OCI-LY7 (cell line): ENCODE results near the gene TPCN1. TPM values are rescaled to one million over a fixed set of nuclear protein-coding genes. Genes with fewer than 3 reads are reported as not detected.

Experiments
- BruUV-seq: library from RNA; stranded (reverse); fragments of 400-500 nt; replicated peaks from 2 replicates; lab custom pipeline; 2021; lab: Mats Ljungman, UMichigan
- CTCF ChIA-PET: fragments of 300-600 bp; sonication (Branson Sonifier 250); formaldehyde crosslinking; loops from one replicate; lab custom pipeline; 2022; ENCODE audit warnings: antibody characterized with exemption; ENCODE audit not compliant: unreplicated experiment; lab: Charles Lee
- POLR2A ChIA-PET: fragments of 300-600 bp; sonication (Branson Sonifier 250); formaldehyde crosslinking; loops from one replicate; lab custom pipeline; 2022; ENCODE audit warnings: antibody characterized with exemption; lab: Charles Lee
- DNase-seq: peaks from one replicate; pipeline ENCODE4 v3.0.0-alpha.2; 2015; ENCODE audit warnings: low spot score
- H2AFZ ChIP-seq: fragments of 200-600 bp; sonication (generic), shearing (Covaris generic); 2 replicates; pipeline ENCODE4 v1.6.1; 2014; ENCODE audit warnings: mild to moderate bottlenecking, antibody characterized with exemption, low read length, moderate library complexity
- H3K27ac ChIP-seq: fragments of 200-600 bp; sonication (generic); 2 replicates; pipeline ENCODE4 v1.5.1; 2014; ENCODE audit warnings: mixed run types, low read depth, mild to moderate bottlenecking, moderate library complexity, low read length, inconsistent platforms; ENCODE audit not compliant: poor library complexity, severe bottlenecking
- H3K36me3 ChIP-seq: fragments of 200-600 bp; sonication (generic); 2 replicates; pipeline ENCODE4 v1.6.1; 2014; ENCODE audit warnings: mild to moderate bottlenecking, antibody characterized with exemption, low read length, moderate library complexity, mixed read lengths; ENCODE audit not compliant: insufficient read depth
- H3K4me1 ChIP-seq: fragments of 200-600 bp; sonication (generic); 2 replicates; pipeline ENCODE4 v1.5.1; 2014; ENCODE audit warnings: mild to moderate bottlenecking, low read length; ENCODE audit not compliant: insufficient read depth, poor library complexity, severe bottlenecking
- H3K4me2 ChIP-seq: fragments of 200-600 bp; sonication (generic); 2 replicates; pipeline ENCODE4 v1.6.1; 2014; ENCODE audit warnings: mild to moderate bottlenecking, low read length
- H3K4me3 ChIP-seq: fragments of 200-600 bp; sonication (generic); 2 replicates; pipeline ENCODE4 v1.5.1; 2014; ENCODE audit warnings: mild to moderate bottlenecking, low read depth, low read length; ENCODE audit not compliant: poor library complexity, severe bottlenecking
- H3K79me2 ChIP-seq: fragments of 200-600 bp; sonication (generic); 2 replicates; pipeline ENCODE4 v1.6.1; 2016; ENCODE audit warnings: low read depth, mild to moderate bottlenecking, low read length, moderate library complexity, mixed read lengths; ENCODE audit not compliant: insufficient read depth
- H3K9me2 ChIP-seq: fragments of 200-600 bp; sonication (generic); 2 replicates; pipeline ENCODE4 v1.6.1; 2016; ENCODE audit warnings: mild to moderate bottlenecking, low read length, mixed read lengths; ENCODE audit not compliant: insufficient read depth
- H3K9me3 ChIP-seq: fragments of 200-600 bp; sonication (generic); 2 replicates; pipeline ENCODE4 v1.6.1; 2014; ENCODE audit warnings: mild to moderate bottlenecking, mixed run types, low read length, mixed read lengths
- H4K20me1 ChIP-seq: fragments of 200-600 bp; sonication (generic); 2 replicates; pipeline ENCODE4 v1.6.1; 2014; ENCODE audit warnings: mild to moderate bottlenecking, antibody characterized with exemption, low read length, moderate library complexity, mixed read lengths; ENCODE audit not compliant: insufficient read depth
- CTCF ChIP-seq: fragments of 200-600 bp; sonication (generic); conservative IDR thresholded peaks from 2 replicates; pipeline ENCODE4 v1.5.1; 2014; ENCODE audit warnings: mild to moderate bottlenecking, antibody characterized with exemption, low read length, moderate library complexity, mixed read lengths
- EZH2phosphoT487 ChIP-seq: fragments of 200-600 bp; sonication (generic); IDR thresholded peaks from 2 replicates; pipeline ENCODE4 v1.6.1; 2018; ENCODE audit warnings: low read depth, borderline replicate concordance, mild to moderate bottlenecking, mixed run types, antibody characterized with exemption, low read length, moderate library complexity, mixed read lengths
- intact Hi-C: fragments of 100-400 bp; cut with micrococcal nuclease; formaldehyde crosslinking; loops from one replicate; pipeline ENCODE4 v1.10.0; 2022; ENCODE audit not compliant: unreplicated experiment
- total RNA-seq, 2 experiments: library from RNA; depleted of rRNA in 1 of 2; stranded (reverse); fragments of >200 nt in 1 of 2; shearing (Covaris generic) in 1 of 2; gene quantifications; 2 replicates each; pipeline ENCODE4 v1.2.3, GENCODE V29; 2014 to 2022

The TPCN1 gene
- total RNA-seq, 2 experiments from 2014 or later, result 96.0 to 160 TPM

GRCh38 chr12:113320401-113320800 lies 99.1 kb downstream of the TPCN1 start:
- Histone ChIP-seq H3K36me3 (peaks cover 94% of the 10 kb centered on the region), H3K4me2 (no peak overlapping the region), H3K9me3 (no peaks in the 10 kb centered on the region), H3K4me3 (no peak overlapping the region), H4K20me1 (no peaks in the 10 kb centered on the region), H3K4me1 (peaks cover 11% of the 10 kb centered on the region), H2AFZ (no peak overlapping the region), H3K9me2 (no peaks in the 10 kb centered on the region), H3K27ac (no peak overlapping the region), H3K79me2 (peaks cover 6% of the 10 kb centered on the region; the same call in 1 of the 2 replicates)
- CTCF ChIA-PET, result no interaction called here
- intact Hi-C loops, result no loop called here
- no peak for TF ChIP-seq CTCF
- no peak for TF ChIP-seq EZH2phosphoT487
- no TSS peak for BruUV-seq
- POLR2A ChIA-PET, result interaction anchor here (0.5 kb wide), 1 partner anchor 275 kb away, joined by 3 read pairs; no protein-coding TSS in a partner anchor
- DNase-seq, result no peak

GRCh38 chr12:113322343-113322742 lies 101.1 kb downstream of the TPCN1 start:
- TF ChIP-seq EZH2phosphoT487 (no peak), CTCF (no peak)
- no peaks in the 10 kb centered on the region for H3K9me3 ChIP-seq
- ChIA-PET CTCF (no interaction called here), POLR2A (no interaction called here)
- H3K36me3 ChIP-seq, result peaks cover 95% of the 10 kb centered on the region
- no peaks in the 10 kb centered on the region for H4K20me1 ChIP-seq
- DNase-seq, result no peak
- H3K4me1 ChIP-seq, result peaks cover 17% of the 10 kb centered on the region
- no peaks in the 10 kb centered on the region for H3K9me2 ChIP-seq
- H2AFZ ChIP-seq, result no peak overlapping the region
- H3K4me2 ChIP-seq, result no peak overlapping the region
- H3K4me3 ChIP-seq, result no peak overlapping the region
- intact Hi-C loops, result no loop called here
- H3K79me2 ChIP-seq, result peaks cover 6% of the 10 kb centered on the region; the same call in 1 of the 2 replicates
- BruUV-seq, result no TSS peak
- H3K27ac ChIP-seq, result no peak overlapping the region

- no peak overlapping the region for H2AFZ ChIP-seq
- peaks cover 89% of the 10 kb centered on the region for H3K36me3 ChIP-seq
- peaks cover 17% of the 10 kb centered on the region for H3K4me1 ChIP-seq
- no peak for TF ChIP-seq EZH2phosphoT487
- TF ChIP-seq CTCF, result no peak
- ChIA-PET POLR2A (interaction anchor here (1.2 kb wide), 1 partner anchor 9 kb away, joined by 4 read pairs; the partner anchor contains the start of gene SLC8B1), CTCF (no interaction called here)
- DNase-seq, result no peak
- intact Hi-C loops, result no loop called here
- H3K9me3 ChIP-seq, result no peaks in the 10 kb centered on the region
- no peak overlapping the region for H3K4me3 ChIP-seq
- no peak overlapping the region for H3K4me2 ChIP-seq
- H3K79me2 ChIP-seq, result peaks cover 6% of the 10 kb centered on the region; the same call in 1 of the 2 replicates
- no peak overlapping the region for H3K27ac ChIP-seq
- no peaks in the 10 kb centered on the region for H4K20me1 ChIP-seq
- no peaks in the 10 kb centered on the region for H3K9me2 ChIP-seq
- BruUV-seq, result no TSS peak
Measured at GRCh38 chr12:113325916-113326315, 104.7 kb downstream of the TPCN1 start.
